IPS-NIHi7 (cell line): ENCODE results near the gene FRMD1.

Experiments used
- DNase-seq: peaks from one replicate; pipeline ENCODE4 v3.0.0; 2012; ENCODE audit warnings: mixed read lengths; ENCODE audit errors: extremely low spot score

The FRMD1 gene

DNA sequence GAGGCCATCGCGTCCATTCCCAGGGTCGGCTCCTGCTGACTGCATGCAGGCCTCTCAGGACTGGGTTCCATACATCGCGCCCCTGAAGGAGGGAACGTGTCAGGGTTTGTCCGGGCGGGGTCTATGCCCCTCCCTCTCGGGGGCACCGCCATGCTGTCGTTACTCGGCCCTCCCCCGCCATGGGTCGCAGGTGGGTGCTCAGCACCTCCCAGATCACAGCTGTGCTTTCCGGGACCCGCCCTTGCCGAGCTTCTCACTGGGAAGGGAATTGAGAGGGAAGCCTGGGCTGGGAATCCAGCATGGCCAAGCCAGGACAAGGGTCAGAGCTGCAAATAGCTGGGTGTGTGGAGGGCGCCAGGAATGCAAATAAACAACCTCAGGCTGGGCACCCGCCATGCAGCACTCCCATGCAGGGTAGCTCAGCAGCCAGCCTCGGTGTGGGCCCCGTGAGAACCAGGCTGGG lies at the start of gene FRMD1:
FRMD1 (minus strand) TSS at position 270 of the 463 bp plus-strand sequence; CDS start at position 152, 118 bp downstream.
- no peak for DNase-seq

GRCh38 chr6:168128006-168128630 lies 49.1 kb upstream of the FRMD1 start:
- no peak for DNase-seq

DNA sequence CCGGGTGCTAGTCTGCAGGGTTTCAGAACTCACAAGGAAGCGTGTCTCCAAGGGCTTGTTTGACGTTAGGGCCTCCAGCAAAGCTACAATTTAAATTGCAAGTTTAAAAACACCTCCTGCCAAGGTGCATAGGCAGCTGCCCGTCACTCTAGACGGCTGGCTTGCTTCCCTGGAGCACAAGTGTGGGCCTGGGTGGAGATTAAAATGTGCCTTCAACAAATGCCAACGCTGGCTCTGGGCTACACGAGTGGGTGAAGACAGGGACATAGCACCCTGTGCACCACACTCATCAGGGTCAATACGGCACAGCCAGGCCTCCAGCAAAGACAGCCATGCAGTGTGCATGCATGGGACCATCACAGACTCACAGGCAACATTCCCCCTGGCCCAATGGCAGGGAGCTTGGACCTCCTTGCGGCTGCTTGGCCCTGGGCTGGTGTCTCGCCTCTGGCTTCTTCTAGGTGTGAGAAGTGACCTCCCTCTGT lies 48.4 kb upstream of the FRMD1 start:
- DNase-seq, result no peak

DNA sequence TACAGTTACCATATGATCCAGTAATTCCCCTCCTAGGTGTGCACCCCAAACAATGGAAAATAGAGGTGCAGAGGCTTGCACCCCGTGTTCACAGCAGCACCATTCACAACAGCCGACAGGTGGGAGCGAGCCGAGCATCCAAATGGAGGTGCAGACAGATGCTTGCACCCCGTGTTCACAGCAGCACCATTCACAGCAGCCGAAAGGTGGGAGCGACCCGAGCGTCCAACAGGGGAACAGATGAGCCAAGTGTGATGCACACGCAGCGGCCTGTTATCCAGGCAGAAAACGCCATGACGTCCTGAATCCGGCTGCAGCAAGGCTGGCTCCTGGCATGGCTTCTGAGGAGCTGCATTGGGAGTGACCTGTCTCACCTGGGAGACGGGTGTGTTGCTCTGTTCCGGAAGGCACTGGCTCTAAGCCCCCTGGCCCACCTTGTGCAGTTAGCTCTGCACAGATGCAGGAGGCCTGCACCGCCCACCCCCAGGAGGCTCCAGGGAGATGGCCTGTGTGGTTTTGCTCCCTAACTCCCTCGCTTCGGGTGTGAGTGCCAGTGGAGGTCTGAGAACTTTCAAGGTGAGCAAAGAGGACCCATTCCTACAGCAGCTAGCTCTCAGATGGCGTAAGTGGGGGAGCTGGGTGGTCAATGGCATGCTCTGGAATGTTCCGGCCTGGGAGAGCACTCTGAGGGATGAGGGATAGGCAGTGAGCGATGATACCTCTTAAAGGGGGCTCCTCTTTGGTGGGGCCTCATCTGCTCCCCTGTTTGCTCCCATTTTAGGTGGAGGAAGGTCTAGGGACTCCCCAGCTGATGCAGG lies 47.8 kb upstream of the FRMD1 start:
- peak; percentile 5 for DNase-seq

DNA sequence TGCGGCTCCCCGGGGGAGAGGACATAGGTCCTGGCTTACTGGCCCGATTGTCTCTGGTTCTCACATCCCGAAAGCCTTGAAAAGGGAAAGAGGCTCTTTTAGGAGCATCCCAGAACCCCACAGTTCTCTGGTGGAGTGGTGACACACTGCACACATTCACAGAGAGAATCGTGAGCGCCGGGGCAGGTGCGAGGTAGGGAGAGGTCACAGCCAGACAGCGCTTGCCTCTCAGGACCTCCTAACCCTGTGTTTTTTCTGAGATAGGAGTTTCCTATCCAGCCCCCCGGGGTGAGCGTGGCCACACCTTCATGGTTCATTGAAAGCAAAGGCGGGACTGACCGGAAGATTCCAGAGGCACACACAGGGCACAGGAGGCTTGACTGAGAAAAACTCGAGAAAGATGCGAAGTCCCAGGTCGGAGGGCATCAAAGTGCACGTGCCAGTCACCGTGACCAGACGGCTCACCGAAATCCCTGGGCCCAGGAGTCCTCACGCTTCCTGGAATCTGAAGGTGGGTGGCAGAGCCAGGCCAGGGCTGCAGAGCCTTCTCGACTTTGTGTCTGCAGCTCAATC lies 46.5 kb upstream of the FRMD1 start:
- DNase-seq, result no peak

- no peak for DNase-seq
Measured at GRCh38 chr6:168124921-168125320, 45.9 kb upstream of the FRMD1 start.

GRCh38 chr6:168124158-168124557 lies 45.1 kb upstream of the FRMD1 start:
- DNase-seq, result no peak

DNA sequence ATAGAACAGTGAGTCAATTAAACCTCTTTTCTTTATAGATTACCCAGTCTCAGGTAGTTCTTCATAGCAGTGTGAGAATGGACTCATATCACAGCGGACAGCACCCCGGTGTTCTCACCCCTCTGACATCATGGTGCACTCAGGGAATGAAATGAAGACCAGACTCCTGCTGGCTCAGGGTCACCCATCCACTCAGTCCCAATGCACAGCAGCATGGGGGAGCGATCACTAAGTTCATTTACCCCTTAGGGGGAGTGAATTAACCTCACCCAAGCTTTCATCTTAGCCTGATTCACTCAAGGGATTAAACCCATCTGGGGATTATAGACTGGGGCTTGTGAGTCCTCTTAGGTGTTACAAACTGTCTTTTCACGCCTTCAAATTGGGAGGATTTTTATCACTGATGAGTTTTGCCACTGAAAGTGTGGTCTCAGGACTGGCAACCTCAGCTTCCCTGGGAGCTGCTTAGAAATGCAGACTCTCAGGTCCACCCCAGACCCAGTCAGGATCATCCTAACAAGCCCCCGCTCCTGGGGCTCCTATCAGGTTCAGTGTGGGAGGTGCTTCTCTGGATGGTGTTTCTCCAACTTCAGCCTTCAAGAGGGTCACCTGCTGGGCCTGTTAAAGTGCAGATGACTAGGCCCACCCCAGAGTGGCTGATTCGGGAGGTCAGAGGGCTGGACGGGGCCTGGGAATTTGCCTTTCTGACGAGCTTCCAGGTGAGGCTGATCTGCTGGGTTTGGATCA lies 44.3 kb upstream of the FRMD1 start:
- DNase-seq, result peak; percentile 10

GRCh38 chr6:168122521-168122920 lies 43.5 kb upstream of the FRMD1 start:
- no peak for DNase-seq

- no peak for DNase-seq
Measured at GRCh38 chr6:168122011-168122410, 43.0 kb upstream of the FRMD1 start.

- DNase-seq, result no peak
Measured at GRCh38 chr6:168121303-168121665, 42.3 kb upstream of the FRMD1 start.

DNA sequence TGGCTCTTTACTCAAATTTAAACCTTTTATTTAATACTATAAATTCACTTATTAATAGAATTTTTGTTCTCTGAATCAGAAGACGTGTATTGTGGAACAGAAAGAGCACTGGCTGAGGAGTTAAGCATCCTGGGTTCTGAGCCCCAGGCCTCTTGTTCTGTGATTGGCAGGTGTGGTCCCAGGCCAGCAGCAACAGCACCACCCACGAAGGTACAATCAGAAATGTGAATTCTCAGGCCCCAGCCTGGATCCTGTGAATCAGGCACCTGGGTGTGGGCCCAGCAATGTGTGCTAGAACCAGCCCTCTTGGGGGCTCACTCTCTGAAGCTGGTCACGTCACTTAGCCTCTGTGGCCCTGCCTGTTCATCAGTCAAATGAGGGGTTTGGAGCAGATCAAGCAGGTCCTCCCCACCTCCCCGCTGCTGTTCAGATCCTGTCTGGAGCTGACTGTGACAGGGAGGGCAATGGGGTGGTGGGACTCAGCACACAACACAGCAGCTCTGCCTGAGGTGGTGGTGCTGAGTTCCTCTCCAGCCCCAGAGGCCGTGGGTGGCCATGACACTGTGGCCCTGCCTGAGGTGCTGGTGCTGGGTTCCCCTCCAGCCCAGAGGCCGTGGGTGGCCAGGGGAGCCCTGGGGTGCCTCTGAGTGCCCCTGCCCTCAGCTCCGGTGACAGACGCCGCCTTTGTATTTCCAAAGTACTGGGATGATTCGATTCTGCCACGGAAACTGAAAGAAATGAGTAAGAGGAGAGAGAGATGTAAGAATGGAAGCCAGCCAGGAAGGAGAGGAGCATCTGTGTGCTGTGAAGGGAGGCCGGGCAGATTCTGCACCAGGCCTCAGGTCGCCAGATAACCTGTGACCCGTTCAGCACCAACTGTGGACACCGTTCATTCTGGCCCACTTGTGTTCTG lies 41.6 kb upstream of the FRMD1 start:
- no peak for DNase-seq

GRCh38 chr6:168119539-168119938 lies 40.5 kb upstream of the FRMD1 start:
- no peak for DNase-seq

DNA sequence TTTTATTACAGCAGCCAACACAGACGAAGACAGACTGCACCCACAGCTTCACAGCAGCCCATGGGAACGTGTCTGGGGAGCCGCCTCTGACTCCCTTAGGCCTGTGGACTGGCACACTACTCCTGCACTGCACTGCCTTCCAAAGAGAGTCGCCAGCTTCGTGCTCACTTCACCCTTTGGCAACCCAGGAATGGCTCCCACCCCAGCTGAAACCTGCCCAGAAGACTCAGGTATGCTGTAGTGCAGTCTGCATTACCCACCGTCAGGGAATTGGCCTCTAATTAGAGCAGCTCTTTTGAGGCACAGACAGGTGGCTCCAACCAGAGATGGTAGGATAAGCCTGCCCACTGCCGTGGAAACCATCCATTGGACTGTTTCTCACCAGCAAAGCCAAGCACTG lies 39.9 kb upstream of the FRMD1 start:
- DNase-seq, result no peak

DNA sequence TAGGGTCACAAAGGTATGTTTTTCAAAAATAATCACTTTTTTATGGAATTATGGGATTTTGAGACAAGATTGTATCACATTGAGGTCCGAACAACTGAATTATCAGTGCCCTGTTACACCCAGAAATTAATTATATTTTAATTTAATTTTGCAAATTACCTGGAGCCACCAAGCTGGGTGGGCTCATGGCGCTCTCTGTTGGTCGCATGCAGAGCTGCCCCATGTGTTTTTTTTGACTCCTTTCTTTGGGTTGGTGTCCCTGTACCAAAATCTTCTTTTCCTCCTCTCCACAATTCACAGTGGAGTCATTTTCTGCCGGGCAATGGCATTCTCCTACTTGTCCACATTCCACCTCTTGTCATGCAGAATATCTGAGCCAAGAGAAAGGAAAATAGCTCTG lies 38.9 kb upstream of the FRMD1 start:
- peak; percentile 72 for DNase-seq

DNA sequence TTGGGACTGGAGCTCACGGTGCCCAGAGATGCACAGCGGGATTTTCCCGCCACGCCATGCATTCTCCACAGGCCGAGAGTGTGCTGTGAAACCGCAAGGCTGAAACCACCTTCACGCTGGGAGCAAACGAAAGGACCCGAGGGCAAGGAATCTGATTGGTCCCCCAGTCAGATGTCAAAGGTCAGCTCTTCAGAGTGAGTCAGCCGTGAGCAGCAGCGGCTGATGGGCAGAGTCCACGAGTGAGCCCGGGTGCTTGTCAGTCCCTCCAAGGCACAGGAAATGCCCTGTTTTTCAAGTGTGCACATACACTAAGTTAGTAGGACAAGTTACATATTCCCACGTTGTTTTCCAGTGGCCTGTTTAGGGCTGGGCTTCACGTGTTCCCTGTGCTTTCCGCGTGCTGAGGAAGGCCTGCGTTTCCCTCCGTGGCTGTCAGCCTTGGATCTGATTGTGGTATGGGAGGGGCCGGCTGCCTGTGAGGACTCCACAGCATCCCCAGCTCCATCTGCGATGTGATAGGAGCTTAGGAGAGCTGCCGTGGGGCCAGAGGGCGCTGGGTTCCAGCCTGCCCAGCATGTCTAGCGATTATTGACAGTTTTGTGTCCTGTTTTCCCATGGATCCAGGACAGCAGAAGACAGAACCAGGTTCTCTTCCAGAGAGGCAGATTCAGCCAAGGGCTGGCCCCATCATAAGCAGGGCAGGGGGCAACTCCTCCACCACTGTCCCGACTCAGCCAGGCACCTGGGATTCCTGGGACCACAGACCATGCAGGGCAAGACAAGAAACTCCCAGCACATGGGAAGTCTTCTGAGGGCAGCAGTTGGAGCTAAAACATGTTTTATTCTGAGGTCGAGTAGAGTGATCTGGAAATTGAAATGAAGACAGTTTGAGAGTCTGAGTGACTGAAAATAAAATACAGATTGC lies 38.2 kb upstream of the FRMD1 start:
- no peak for DNase-seq

GRCh38 chr6:168116438-168116974 lies 37.5 kb upstream of the FRMD1 start:
- no peak for DNase-seq

DNA sequence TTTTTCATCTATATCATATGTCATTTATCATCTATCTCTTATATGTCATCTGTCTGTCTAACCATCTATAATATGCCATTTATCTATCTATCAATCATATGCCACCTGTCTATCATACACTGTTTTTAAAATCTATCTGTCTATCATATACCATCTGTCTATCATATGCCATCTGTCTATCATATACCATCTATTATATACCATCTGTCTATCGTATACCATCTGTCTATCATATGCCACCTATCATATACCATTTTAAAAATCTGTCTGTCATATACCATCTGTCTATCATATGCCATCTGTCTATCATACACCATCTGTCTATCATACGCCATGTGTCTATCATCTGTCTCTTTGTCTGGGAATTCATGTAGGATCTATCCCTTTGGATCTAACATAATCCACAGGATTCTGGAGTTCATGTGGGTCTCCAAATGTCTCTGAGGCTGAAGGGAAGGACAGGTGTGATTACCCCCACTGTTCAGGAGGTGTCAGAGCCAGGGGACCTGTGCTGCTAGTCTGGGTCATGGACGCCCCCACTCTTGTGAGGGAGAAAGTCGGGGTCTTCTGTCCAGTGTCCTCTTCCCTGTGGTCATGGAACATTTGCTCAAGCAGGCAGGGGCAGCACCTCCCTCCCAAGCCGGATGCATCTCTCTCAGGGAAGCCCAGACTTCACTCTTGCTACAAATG lies 36.9 kb upstream of the FRMD1 start:
- DNase-seq, result no peak

- no peak for DNase-seq
Measured at GRCh38 chr6:168113226-168113625, 34.2 kb upstream of the FRMD1 start.
